Placental pericyte (primary cell): ENCODE data around the gene MYO7B. TPM values are rescaled to one million over a fixed set of nuclear protein-coding genes. Genes with fewer than 3 reads are reported as not detected.

ENCODE experiments used
- total RNA-seq: library from RNA; depleted of rRNA; stranded (reverse); fragments of >200 nt; gene quantifications from 2 replicates; pipeline ENCODE4 v1.2.3, GENCODE V29; 2012

Gene MYO7B
- 0.43 TPM in 1 of 2 replicates, not detected in the other for total RNA-seq

DNA sequence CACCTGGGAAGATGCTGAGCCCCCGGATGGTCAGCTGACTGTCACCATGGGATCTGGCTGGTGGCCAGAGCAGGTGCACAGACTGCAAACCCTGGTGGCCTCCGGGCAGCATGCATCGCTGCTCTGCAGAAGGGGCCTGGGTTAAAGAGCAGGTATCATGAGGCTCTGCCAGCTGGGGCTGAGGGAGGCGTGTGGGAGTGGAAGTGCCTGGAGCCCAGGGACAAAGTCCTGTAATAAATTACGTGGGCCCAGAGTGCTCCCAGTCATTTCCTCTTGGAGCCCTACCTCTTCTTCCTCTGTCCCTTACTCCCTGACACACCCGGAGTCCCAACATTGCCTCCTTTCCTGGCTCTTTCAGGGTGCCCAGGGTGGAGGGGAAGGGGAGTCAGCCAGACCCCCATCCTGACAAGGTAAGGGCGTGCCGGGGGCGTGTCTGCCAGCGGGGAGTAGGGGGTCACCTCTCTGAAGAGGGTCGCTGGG is at the start of gene MYO7B:
Gene MYO7B, plus strand, starts transcription at position 262 of the 480 bp plus-strand sequence. CDS start 24,040 bp downstream, outside the sequence.

DNA sequence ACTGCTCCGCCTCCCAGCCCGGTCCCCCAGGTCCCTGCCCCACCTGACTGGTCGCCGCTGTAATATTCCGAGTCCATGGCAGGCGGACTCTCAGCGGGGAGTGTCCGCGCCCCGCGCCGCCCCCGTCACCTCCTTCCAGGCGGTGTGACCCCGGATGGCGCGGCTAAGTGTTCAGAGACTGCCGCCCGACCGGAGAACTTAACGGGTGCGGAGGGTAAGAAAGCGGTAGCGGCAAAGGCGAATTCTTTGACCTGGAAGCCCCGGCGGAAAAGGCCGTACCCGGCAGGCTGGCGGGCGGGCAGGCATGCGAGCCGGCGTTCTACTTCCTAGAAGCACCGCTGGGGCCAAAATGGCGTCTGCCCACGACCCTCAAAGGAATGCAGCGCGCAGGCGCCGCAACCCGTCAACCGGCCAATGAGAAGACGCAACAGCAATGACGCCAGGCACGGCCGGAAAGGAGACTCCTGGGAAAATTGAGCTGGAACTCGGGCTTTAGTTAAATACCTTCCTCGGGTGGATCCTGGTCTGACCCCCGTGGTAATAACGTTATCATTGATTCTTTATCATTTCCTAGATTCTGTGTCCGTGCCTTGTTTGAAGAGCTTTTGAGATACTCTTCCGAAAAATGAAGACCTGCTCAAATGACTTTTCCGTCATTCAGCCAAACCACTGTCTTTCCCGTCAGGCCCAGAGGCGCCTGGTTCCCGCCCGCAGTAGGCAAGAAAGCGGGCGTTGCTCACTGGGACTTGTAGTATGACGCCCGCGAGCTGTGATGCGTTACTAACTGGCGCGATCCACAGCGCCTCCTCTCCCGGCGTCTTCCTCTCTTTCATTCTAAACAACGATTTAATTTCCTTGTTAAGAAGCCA is 9.1 kb upstream of the MYO7B start, which contains the start of gene IWS1:
Gene IWS1, minus strand, starts transcription at position 358 of the 869 bp plus-strand sequence. Its CDS starts 281 bp downstream, at position 77.

DNA sequence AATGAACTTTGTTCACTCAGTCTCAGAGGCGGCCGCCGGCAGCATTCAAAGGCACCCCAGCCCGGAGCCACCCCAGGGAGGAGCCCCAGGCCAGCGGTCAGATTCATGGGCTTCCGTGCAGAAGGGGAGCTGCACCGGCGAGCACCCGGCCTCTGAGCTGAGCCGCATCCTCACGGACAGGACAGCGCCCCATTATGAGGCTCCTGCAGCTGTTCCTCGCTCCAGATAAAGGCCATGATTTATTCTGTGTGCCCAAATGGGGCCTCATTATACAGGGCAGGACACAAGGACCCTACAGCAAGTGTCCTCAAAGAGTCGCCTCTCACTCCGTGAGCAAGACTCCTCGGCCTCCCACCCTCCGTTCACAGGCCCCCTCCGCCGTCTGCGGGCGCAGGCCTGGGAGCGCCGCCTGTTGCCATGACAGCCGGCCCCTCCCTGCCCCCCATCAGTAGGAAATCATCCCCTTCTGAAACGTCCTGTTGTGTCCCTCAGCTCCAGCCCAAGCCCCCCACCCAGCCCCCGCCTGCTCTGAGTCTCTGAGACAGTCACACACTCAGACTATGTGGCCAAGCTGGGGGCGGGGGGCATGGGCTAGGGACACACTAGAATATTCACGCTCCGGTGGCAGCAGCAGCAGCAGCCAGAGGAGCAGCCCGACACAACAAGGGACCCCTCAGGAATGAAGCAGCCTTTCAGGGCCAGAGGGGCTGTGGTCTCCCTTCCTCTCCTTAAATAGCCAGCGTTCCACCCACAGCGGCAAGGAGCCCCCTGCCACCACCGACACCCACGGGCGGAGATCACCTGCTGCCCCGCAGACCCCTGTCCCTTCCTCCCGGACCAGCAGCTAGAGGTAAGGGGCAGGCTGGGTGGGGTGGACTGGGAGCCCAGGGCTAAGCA is 110.2 kb downstream of the MYO7B start, which contains the start of gene GPR17:
Gene GPR17, plus strand, starts transcription at position 759 of the 897 bp plus-strand sequence. CDS start 4,583 bp downstream, outside the sequence.

DNA sequence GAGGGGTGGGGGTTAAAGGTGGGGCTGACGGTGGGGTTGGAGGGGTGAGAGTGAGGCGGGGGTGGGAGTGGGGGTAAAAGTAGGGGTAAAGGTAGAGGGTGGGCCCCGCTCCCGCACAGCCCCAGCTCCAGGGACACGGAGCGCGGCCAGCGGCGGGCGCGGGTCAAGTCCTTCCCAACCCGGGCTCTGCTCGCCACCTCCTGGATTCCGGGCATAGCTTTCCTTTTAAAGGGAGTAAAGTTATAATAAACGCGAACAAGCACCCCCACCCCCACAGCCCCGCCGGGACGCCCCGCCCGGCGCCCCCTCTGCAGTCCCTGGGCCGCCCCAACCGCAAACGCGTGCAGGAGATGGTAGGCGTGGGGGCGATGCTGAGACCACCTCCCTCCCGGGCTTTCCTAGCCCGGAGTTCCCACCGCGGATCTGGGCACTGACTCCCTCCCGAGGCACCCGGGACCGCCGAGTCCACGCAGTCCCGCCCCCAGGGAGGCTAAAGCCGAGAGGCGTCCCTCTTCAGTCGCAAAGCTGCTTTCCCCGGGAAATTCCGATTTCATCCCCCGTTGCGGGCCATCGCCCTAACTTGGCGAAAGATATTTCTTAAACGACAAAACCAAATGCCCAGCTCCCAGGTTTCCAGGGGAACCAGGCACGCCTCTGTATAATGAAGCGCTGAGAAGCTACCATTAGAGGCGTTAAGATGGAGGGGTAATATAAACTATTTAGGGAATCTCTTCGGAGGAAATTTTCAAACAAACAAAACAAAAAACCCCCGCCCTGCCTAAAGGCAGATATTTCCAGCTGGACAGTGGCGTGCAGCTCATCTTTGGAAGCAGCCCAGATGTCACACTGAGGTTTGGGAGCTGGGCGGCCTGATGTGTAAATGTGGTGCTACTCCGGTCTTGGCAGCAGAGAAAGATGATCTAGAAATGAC is 140.1 kb downstream of the MYO7B start, which contains the start of gene LIMS2:
Gene LIMS2, minus strand, starts transcription at position 200 of the 931 bp plus-strand sequence. CDS start 506 bp downstream, outside the sequence.

Other genes starting within 250 kb of the MYO7B start
- gene ERCC3, start 241.5 kb upstream of the MYO7B start, total RNA-seq, result 45.5 and 50.0 TPM in 2 replicates
- gene MAP3K2, start 147.7 kb upstream of the MYO7B start, total RNA-seq, result 37.2 and 71.3 TPM in 2 replicates
- gene PROC, start 117.3 kb upstream of the MYO7B start, total RNA-seq, result 0.14 TPM in 1 of 2 replicates, not detected in the other
- gene IWS1, start 9.2 kb upstream of the MYO7B start, total RNA-seq, result 33.2 and 35.7 TPM in 2 replicates
- gene GPR17, start 110.5 kb downstream of the MYO7B start, total RNA-seq, result not detected in 2 replicates
- gene LIMS2, start 139.8 kb downstream of the MYO7B start, total RNA-seq, result 8.6 and 9.6 TPM in 2 replicates
- gene SFT2D3, start 165.8 kb downstream of the MYO7B start, total RNA-seq, result 4.4 and 8.2 TPM in 2 replicates